Immature natural killer cell (primary cell): ENCODE data around the gene DIO3. TPM values are rescaled to one million over a fixed set of nuclear protein-coding genes. Genes with fewer than 3 reads are reported as not detected.
"Not testable (repeated sequence)": the region's sequence is repeated elsewhere in the genome, so short reads cannot be mapped to it uniquely, and the experiment has no call there.

Experiments
- DNase-seq, 3 donors: peaks; one replicate each; pipeline ENCODE4 v3.0.0; 2022; ENCODE audit warnings: mixed read lengths in 1 of 3
- H3K27ac Mint-ChIP-seq, 6 donors: one replicate each; pipeline ENCODE4 v1.8.0; 2020; ENCODE audit warnings: mixed read lengths in 6 of 6, mild to moderate bottlenecking in 5 of 6, inconsistent platforms in 4 of 6, moderate library complexity in 3 of 6
- H3K27me3 Mint-ChIP-seq, 3 donors: one replicate each; pipeline ENCODE4 v1.8.0; 2020 to 2021; ENCODE audit warnings: low read depth in 3 of 3, mild to moderate bottlenecking in 3 of 3, mixed read lengths in 3 of 3, moderate library complexity in 3 of 3, inconsistent platforms in 1 of 3
- H3K36me3 Mint-ChIP-seq, 3 donors: one replicate each; pipeline ENCODE4 v1.8.0; 2020; ENCODE audit warnings: mixed read lengths in 3 of 3, inconsistent platforms in 2 of 3, mild to moderate bottlenecking in 2 of 3
- H3K4me1 Mint-ChIP-seq, 2 donors: one replicate each; pipeline ENCODE4 v1.8.0; 2020; ENCODE audit warnings: inconsistent platforms in 2 of 2, mild to moderate bottlenecking in 2 of 2, mixed read lengths in 2 of 2, moderate library complexity in 1 of 2
- H3K4me3 Mint-ChIP-seq, 5 donors: one replicate each; pipeline ENCODE4 v1.8.0; 2020; ENCODE audit warnings: mild to moderate bottlenecking in 5 of 5, mixed read lengths in 5 of 5, inconsistent platforms in 3 of 5, moderate library complexity in 3 of 5
- H3K9me3 Mint-ChIP-seq, 6 donors: one replicate each; pipeline ENCODE4 v1.8.0; 2020; ENCODE audit warnings: mild to moderate bottlenecking in 6 of 6, mixed read lengths in 6 of 6, inconsistent platforms in 4 of 6, moderate library complexity in 3 of 6
- polyA plus RNA-seq, 3 donors: library from polyadenylated mRNA; unstranded; fragments of 300-500 nt; fragmentation: Illumina TruSeq; gene quantifications; one replicate each; pipeline ENCODE4 v1.2.3, GENCODE V29; 2021

The DIO3 gene
- polyA plus RNA-seq, 3 donors from 2014 or later, result not detected

DNA sequence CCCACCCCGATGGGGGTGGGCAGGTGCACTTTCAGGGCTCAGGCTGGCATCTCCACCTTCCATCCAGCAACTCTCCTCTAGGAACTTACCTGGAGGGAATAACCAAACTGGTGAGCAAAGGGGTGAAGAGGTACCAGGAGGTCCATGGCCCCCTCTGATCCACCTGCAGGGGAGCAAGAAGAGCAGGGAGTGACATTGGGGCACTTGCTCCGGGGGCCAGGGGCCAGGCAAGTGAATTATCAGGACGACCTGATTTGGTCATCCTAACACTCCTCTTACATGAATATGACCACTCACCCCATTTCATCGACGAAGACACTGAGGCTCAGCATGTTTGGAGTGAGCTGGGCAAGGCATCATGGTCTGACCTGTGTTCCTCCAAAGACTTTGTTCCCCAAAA lies 6.0 kb downstream of the DIO3 start:
- H3K27ac Mint-ChIP-seq, result no peak overlapping the region
- peaks cover 21 to 34% (median 30%) of the 10 kb centered on the region in 3 donors for H3K27me3 Mint-ChIP-seq
- peaks cover 0 to 3% of the 10 kb centered on the region in 2 donors for H3K4me1 Mint-ChIP-seq
- H3K36me3 Mint-ChIP-seq, result no peaks in the 10 kb centered on the region
- no peak overlapping the region for H3K4me3 Mint-ChIP-seq
- no peak for DNase-seq
- peaks cover 0 to 4% (median 2%) of the 10 kb centered on the region in 6 donors for H3K9me3 Mint-ChIP-seq

DNA sequence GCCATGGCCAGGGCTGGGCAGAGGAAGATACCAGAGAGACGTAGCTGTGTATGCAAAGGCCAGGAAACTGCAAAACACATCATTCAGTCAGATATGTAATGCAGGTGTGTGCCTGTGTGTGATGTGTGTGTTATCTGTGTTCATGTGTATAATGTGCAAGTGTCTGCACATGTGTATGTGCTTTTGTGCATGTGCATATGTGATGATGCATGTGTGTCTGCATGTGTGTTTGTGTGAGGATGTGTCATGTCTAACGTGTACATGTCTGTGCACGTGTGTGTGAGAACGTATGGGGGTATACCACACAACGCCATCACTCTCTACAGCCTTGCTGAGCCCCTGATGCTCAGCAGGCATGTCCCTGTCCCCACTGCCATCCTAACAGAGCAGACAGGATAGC lies 9.7 kb downstream of the DIO3 start:
- H3K4me1 Mint-ChIP-seq, result no peaks in the 10 kb centered on the region
- H3K4me3 Mint-ChIP-seq, result no peak overlapping the region

DNA sequence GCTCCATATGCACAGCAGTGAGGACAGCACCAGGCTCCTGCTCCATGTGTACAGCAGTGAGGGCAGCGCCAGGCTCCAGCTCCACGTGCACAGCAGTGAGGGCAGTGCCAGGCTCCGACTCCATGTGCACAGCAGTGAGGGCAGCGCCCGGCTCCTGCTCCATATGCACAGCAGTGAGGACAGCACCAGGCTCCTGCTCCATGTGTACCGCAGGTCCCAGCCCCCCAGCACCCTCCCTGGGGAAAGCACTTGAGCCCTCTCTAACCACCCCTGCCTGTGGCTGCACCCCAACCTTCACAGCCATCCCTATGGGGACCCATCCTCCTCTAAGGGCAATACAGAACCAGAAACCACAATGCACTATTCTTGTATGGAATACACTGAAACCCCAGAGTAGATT lies 11.2 kb downstream of the DIO3 start:
- not testable (repeated sequence) for DNase-seq, H3K36me3 Mint-ChIP-seq, H3K9me3 Mint-ChIP-seq, H3K27ac Mint-ChIP-seq, H3K4me3 Mint-ChIP-seq, H3K4me1 Mint-ChIP-seq
- peaks cover 4 to 16% (median 5%) of the 10 kb centered on the region in 3 donors for H3K27me3 Mint-ChIP-seq

More for the DNA sequence above, 9.7 kb downstream of the DIO3 start:
- Mint-ChIP-seq H3K36me3 (no peaks in the 10 kb centered on the region), H3K27ac (no peak overlapping the region), H3K27me3 (peaks cover 5 to 19% (median 11%) of the 10 kb centered on the region in 3 donors), H3K9me3 (peaks cover 0 to 1% (median 0%) of the 10 kb centered on the region in 6 donors)
- DNase-seq, result no peak

DNA sequence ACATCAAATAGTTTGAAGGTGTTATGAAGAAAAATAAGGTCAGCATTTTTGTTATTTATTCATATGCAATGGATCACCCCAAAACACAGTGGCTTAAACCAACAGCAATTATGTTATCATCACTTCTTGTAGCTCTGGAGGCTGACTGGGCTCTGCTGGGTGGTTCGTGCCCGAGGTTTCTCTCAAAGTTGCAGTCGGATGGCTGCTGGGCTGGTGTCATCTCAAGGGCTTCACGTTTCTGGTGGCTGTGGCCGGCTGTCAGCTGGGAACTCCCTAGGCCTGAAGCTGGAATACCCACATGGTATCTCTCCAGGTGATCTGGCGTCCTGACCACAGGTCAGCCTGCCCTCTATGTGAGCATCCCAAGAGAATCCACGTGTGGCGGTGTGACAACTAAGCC lies 12.0 kb downstream of the DIO3 start:
- no peak overlapping the region for H3K4me3 Mint-ChIP-seq
- H3K27me3 Mint-ChIP-seq, result peaks cover 3 to 11% (median 4%) of the 10 kb centered on the region in 3 donors
- H3K4me1 Mint-ChIP-seq, result no peaks in the 10 kb centered on the region
- H3K27ac Mint-ChIP-seq, result no peak overlapping the region
- no peak for DNase-seq
- H3K36me3 Mint-ChIP-seq, result no peaks in the 10 kb centered on the region
- peaks cover 0 to 1% (median 0%) of the 10 kb centered on the region in 6 donors for H3K9me3 Mint-ChIP-seq

DNA sequence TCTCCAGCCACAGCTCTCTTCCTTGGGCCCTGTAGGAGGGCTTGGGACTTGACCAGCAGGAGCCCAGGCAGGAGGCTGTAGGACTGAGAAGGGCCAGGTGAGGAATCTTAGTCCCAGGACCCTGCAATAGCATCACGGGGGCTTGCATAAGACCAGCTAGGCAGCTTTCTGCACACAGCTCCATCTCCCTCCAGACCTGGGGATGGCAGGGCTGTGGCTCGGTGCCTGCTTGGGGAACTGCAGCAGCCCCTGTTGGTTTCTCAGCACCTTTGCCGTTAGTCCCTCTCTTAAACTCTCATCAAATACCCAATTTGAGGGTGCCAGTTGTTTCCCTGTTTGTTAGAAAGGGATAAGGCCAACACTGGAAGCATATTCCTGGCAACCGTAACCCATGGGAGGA lies 14.3 kb downstream of the DIO3 start:
- H3K4me3 Mint-ChIP-seq, result no peak overlapping the region
- H3K4me1 Mint-ChIP-seq, result no peaks in the 10 kb centered on the region
- DNase-seq, result no peak
- no peak overlapping the region for H3K27ac Mint-ChIP-seq
- H3K36me3 Mint-ChIP-seq, result no peaks in the 10 kb centered on the region
- H3K27me3 Mint-ChIP-seq, result peaks cover 2 to 15% (median 3%) of the 10 kb centered on the region in 3 donors
- peaks cover 0 to 1% (median 0%) of the 10 kb centered on the region in 6 donors for H3K9me3 Mint-ChIP-seq

DNA sequence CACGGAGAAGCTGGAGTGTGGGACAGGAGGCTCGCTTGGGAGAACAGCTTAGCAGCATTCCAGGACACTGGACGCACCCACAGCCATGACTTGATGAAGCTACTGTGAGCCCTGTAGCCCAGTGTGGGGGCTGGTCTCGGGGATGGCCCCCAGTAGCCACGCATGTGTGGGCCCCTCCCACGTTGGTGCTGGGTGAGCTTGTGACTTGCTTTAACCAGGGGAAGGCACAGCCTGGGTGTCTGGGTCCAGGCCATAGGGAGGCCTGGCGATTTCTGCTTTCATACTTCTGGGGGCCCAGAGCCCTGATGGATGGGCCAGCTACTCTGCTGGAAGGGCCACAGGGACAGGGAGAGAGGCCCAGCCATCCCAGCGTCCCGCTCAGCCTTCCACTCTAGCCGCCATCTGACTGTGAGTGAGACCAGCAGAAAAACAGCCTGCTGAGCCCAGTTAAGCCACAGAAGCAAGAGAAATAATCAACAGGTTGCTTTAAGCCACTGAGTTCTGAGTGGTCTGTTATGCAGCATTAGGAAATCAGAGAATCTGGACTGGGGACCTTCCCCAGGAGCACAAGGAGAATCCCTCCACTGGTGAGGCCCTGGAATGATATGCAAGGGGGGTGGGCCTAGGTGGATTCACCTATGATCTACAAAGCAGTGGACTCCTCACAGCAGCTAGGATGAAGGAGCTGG lies 16.1 kb downstream of the DIO3 start:
- Mint-ChIP-seq H3K27ac (no peak overlapping the region), H3K4me3 (no peak overlapping the region), H3K9me3 (no peaks in the 10 kb centered on the region), H3K4me1 (no peaks in the 10 kb centered on the region), H3K27me3 (peaks cover 2 to 11% (median 7%) of the 10 kb centered on the region in 3 donors), H3K36me3 (no peaks in the 10 kb centered on the region)
- DNase-seq, result no peak

DNA sequence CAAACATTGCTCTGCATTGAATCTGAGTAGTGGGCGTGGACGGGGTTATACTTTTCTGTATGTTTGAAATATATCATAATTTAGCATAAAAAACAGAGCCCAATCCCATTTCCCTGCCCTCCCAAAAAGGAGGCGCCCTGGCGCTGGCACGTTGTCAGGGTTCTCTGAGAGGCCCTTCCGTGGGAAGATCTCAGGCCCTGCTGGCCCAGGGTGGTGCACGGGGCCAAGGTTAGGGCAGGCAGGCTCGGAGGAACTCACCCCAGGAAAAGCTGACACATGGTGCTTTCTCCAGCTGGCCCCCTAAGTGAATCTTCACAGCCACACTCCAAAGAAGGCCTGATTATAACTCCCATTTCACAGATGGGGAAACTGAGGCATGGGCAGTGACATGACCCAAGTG lies 17.2 kb downstream of the DIO3 start:
- no peak overlapping the region for H3K27ac Mint-ChIP-seq
- no peak for DNase-seq
- H3K9me3 Mint-ChIP-seq, result no peaks in the 10 kb centered on the region
- H3K36me3 Mint-ChIP-seq, result no peaks in the 10 kb centered on the region
- peaks cover 2 to 9% (median 7%) of the 10 kb centered on the region in 3 donors for H3K27me3 Mint-ChIP-seq
- H3K4me1 Mint-ChIP-seq, result no peaks in the 10 kb centered on the region
- H3K4me3 Mint-ChIP-seq, result no peak overlapping the region

DNA sequence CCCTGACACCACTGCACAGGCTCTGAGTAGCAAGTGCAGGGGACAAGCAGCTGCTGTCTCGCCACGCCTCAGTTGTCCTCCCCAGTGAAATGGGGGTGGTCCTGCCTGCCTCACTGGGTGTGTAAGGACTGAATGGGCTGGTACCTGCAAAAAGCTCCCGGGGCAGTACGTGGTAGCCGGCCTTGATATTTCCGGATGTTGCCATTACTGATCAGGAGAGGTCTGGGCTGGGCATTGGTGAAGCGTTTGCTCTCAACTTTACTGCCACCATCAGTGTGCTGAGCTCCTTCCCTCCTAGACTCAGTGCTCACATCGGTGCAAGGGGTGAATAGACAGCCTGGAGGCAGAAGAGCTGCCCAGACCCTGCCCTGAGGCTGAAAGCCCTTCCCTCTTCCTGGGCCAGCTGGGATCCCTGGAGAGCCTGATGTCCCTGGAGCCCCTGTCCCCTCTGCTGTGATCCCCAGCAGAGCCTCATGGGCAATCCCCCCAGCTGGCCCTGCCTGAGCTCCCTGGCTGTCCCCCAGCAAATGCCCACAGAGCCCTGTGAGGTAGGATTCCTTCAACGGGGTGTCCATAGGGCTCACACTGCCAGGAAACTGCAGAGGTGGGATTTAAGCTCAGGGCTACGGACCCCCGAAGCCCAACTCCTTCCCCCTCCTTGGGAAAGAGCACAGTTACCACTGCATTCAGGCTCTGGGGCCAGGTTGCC lies 18.2 kb downstream of the DIO3 start:
- Mint-ChIP-seq H3K27me3 (peaks cover 2 to 7% (median 5%) of the 10 kb centered on the region in 3 donors), H3K4me1 (no peaks in the 10 kb centered on the region), H3K36me3 (no peaks in the 10 kb centered on the region), H3K9me3 (no peaks in the 10 kb centered on the region), H3K4me3 (no peak overlapping the region), H3K27ac (no peak overlapping the region)
- DNase-seq, result no peak

DNA sequence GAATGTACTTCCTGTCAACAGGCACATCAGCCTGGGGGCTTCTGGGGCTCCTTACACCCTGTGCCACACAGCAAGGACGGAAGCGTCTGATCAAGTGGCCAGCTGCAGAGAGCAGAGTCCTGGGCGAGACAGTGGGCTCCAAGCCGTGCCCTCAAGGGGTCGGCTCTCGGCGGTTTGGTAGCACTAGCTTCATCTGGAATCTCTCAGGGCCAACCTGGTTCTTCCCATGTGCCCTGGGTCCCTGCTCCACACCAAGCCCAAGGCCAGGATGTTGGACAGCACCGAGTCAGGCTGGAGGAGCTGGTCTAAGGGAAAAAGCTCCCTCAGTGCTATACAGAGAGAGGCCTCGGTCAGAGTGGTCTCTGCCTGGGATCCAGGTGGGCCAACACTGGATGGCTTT lies 20.5 kb downstream of the DIO3 start:
- no peaks in the 10 kb centered on the region for H3K36me3 Mint-ChIP-seq
- peak overlapping the region in 1 of 6 donors; percentile 48 for H3K27ac Mint-ChIP-seq
- no peak overlapping the region for H3K4me3 Mint-ChIP-seq
- no peaks in the 10 kb centered on the region for H3K9me3 Mint-ChIP-seq
- no peak for DNase-seq
- H3K4me1 Mint-ChIP-seq, result no peaks in the 10 kb centered on the region
- peaks cover 0 to 7% (median 3%) of the 10 kb centered on the region in 3 donors for H3K27me3 Mint-ChIP-seq

DNA sequence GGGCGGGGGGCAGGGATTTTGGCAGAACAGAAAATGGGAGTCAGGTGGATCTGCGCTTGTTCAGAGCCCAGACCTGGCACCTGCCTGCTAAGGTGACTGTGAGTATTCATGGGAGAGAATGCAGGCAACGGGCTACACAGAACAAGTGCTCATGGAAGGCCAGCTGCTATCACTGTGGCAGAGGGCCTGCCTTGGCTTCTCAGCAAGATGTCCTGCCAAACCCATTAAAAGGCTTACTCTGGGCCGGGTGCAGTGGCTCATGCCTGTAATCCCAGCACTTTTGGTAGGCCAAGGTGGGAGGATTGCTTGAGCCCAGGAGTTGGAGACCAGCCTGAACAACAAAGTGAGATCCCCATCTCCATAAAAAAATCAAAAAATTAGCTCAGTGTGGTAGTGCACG lies 21.0 kb downstream of the DIO3 start:
- no peak overlapping the region for H3K4me3 Mint-ChIP-seq
- DNase-seq, result no peak
- no peaks in the 10 kb centered on the region for H3K4me1 Mint-ChIP-seq
- no peaks in the 10 kb centered on the region for H3K36me3 Mint-ChIP-seq
- H3K9me3 Mint-ChIP-seq, result no peaks in the 10 kb centered on the region
- H3K27me3 Mint-ChIP-seq, result peaks cover 0 to 7% (median 3%) of the 10 kb centered on the region in 3 donors
- no peak overlapping the region for H3K27ac Mint-ChIP-seq

DNA sequence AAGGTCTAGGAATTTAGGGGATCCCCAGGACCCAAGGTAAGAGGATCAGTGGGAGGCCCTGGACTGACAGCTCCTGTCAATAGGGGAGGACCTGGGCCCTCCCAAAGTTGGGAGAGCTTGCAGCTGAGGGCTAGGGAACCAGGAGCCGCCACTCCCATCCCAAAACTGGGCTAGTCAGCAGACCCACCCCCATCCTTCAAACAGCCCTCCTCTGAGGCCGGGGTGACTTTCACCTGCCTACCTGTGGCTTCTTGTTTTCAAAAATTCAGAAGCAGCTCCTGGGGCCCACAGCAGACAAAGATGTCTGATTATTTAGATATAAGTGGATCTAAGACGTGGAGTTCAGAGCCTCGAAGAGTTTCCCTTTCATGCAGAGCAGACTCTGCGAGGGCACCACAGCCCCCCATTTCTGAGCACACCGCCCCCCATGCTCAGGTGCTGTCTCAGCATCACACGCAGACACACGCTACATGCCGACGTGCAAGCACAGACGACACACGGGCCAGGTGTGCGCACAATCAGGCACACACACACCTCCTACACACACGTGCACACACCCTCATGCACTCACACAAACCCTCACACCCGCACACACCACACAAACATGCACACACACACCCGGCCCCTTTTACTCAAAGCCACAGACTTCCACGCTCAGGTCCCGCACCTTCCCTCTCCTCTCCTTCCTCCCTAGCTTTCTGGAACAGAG lies 21.9 kb downstream of the DIO3 start:
- DNase-seq, result no peak
- Mint-ChIP-seq H3K4me3 (no peak overlapping the region), H3K9me3 (no peaks in the 10 kb centered on the region), H3K27me3 (peaks cover 1 to 6% (median 3%) of the 10 kb centered on the region in 3 donors), H3K4me1 (no peaks in the 10 kb centered on the region), H3K27ac (no peak overlapping the region), H3K36me3 (no peaks in the 10 kb centered on the region)

DNA sequence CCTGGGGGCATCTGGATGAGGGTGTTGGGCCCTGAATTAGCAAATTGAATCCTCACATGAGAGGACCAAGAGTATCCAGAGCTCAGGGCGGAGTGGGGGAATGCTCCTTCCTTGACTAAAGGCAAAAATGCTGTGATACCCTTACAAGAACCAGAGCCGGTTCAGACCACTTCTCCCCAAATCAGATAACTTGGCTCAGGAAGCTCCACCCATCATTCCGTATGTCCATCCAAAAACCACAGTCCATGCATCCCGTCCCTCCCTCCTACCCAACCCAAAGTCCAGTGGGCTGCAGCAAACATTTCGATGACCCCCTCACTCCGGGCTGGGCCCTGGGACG lies 22.4 kb downstream of the DIO3 start:
- H3K27ac Mint-ChIP-seq, result no peak overlapping the region

DNA sequence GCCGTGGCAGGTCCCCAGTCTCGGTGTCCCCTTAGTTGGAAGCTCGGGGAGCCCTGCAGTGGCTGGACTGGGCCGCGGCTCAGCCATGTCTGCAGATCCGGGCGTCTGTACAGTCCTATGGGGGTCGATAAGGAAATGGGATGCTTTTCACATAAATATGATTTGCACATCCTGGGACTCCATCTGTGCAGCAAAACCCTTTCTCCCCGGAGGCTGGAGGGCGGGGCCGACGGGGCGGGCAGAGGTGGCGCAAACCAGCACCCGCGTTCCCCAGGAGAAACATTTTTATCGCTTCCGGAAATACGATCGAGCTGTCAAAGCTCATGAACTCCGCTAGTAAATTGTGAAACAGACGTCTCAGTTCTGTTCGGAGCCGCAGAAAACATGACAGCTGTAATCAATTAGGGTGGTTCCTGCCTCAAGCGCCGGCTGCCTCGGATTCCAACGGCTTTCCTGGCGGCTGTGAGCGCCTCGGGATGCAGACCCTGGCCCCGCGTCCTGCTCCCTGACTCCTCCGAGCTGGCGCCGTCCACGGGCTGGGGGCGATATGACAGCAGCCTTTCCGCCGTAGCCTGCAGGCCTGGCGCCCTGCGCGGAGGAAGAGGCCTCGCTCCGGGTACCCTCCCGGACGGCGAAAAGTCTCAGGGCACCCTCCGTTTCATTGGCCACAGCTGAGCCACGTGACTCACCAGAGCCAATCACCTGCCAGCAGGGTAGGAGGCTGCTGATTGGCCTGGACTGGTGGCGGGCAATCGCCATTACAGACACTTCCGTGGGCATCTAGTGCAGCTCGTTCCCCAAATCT lies 23.0 kb downstream of the DIO3 start:
- Mint-ChIP-seq H3K27ac (no peak overlapping the region), H3K9me3 (no peaks in the 10 kb centered on the region), H3K4me3 (peak overlapping the region in 1 of 5 donors; percentile 41), H3K27me3 (peaks cover 1 to 8% (median 3%) of the 10 kb centered on the region in 3 donors), H3K4me1 (no peaks in the 10 kb centered on the region), H3K36me3 (no peaks in the 10 kb centered on the region)
- DNase-seq, result peak in 1 of 3 donors; percentile 13

More for the DNA sequence above, 22.4 kb downstream of the DIO3 start:
- Mint-ChIP-seq H3K27me3 (peaks cover 1 to 8% (median 3%) of the 10 kb centered on the region in 3 donors), H3K4me1 (no peaks in the 10 kb centered on the region), H3K9me3 (no peaks in the 10 kb centered on the region), H3K4me3 (no peak overlapping the region), H3K36me3 (no peaks in the 10 kb centered on the region)
- no peak for DNase-seq
